Memory B cell (primary cell): Measurements from ENCODE around the gene SCUBE2.

ENCODE experiments used
- ATAC-seq: fragments of 150-1000 bp; cut with Tn5 transposase; 2 replicates; pipeline ENCODE4 v1.10.0; 2021; ENCODE audit warnings: low read depth, mild to moderate bottlenecking, moderate library complexity
- DNase-seq, 2 donors: peaks; one replicate each; pipeline ENCODE4 v3.0.0; 2022; ENCODE audit warnings: low spot score in 2 of 2
- H3K27ac Mint-ChIP-seq: one replicate; pipeline ENCODE4 v1.8.0; 2022; ENCODE audit warnings: mild to moderate bottlenecking, moderate library complexity, mixed read lengths
- H3K27me3 Mint-ChIP-seq: one replicate; pipeline ENCODE4 v1.8.0; 2022; ENCODE audit warnings: mixed read lengths
- H3K36me3 Mint-ChIP-seq: one replicate; pipeline ENCODE4 v1.8.0; 2022; ENCODE audit warnings: mild to moderate bottlenecking, mixed read lengths
- H3K4me1 Mint-ChIP-seq: one replicate; pipeline ENCODE4 v1.8.0; 2022; ENCODE audit warnings: mixed read lengths
- H3K4me3 Mint-ChIP-seq: one replicate; pipeline ENCODE4 v1.8.0; 2022; ENCODE audit warnings: mild to moderate bottlenecking, moderate library complexity, mixed read lengths
- H3K9me3 Mint-ChIP-seq: one replicate; pipeline ENCODE4 v1.8.0; 2022; ENCODE audit warnings: mixed read lengths

Gene SCUBE2

GRCh38 chr11:9074338-9075029 is 16.9 kb downstream of the SCUBE2 start:
- H3K36me3 Mint-ChIP-seq = no peaks in the 10 kb centered on the region
- H3K9me3 Mint-ChIP-seq = no peaks in the 10 kb centered on the region
- ATAC-seq (no peak), DNase-seq (no peak)
- H3K4me1 Mint-ChIP-seq = peaks cover 3% of the 10 kb centered on the region
- H3K4me3 Mint-ChIP-seq = no peak overlapping the region
- no peak overlapping the region for H3K27ac Mint-ChIP-seq
- H3K27me3 Mint-ChIP-seq = peaks cover 25% of the 10 kb centered on the region

DNA sequence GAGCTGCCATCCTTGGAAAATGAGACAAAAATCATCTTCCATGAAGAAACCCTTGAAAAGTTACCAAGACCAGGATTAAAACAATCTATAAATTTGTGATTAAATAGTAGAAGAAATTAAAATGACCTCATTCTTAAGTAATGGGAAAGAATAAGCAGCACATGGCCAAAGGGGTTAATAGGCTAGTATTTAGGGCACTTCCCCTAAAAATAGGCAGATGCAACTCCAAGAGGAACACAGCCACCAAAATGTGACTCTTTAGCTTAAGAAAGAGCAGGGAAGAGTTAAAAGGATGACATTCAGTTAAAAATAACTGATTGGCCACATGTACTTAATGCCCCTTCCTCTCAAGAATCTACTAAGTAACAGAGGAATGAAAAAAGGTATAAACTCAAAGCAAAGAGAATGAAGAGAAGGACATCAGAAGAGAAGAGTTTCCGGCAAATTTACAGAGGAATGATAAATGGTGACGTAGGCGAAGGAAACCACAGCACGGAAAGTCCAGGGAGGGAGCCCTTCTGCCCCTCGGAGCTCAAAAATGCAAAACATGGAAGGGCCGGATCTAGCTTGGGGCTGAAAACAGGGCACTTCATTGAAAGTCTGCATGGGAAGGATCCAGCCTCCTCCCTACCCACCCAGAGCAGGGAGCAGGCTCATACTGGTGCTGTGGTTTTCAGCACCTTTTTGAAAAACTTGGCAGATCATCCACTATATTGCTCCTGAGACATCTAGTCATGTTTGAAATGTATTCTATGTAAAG is 17.8 kb downstream of the SCUBE2 start:
- Mint-ChIP-seq H3K9me3 (no peaks in the 10 kb centered on the region), H3K27ac (no peak overlapping the region), H3K4me3 (no peak overlapping the region), H3K36me3 (no peaks in the 10 kb centered on the region), H3K27me3 (peaks cover 29% of the 10 kb centered on the region), H3K4me1 (peaks cover 3% of the 10 kb centered on the region)
- no peak for DNase-seq
- ATAC-seq = no peak

- Mint-ChIP-seq H3K4me1 (peaks cover 3% of the 10 kb centered on the region), H3K27ac (no peak overlapping the region), H3K27me3 (peaks cover 29% of the 10 kb centered on the region), H3K4me3 (no peak overlapping the region), H3K9me3 (no peaks in the 10 kb centered on the region), H3K36me3 (no peaks in the 10 kb centered on the region)
- DNase-seq (no peak), ATAC-seq (no peak)
Observed at GRCh38 chr11:9072626-9073176, 18.7 kb downstream of the SCUBE2 start.

- Mint-ChIP-seq H3K36me3 (no peaks in the 10 kb centered on the region), H3K27me3 (peaks cover 29% of the 10 kb centered on the region), H3K4me3 (no peak overlapping the region), H3K9me3 (no peaks in the 10 kb centered on the region), H3K27ac (no peak overlapping the region), H3K4me1 (peaks cover 3% of the 10 kb centered on the region)
- DNase-seq (no peak), ATAC-seq (no peak)
Observed at GRCh38 chr11:9071692-9072091, 19.7 kb downstream of the SCUBE2 start.

DNA sequence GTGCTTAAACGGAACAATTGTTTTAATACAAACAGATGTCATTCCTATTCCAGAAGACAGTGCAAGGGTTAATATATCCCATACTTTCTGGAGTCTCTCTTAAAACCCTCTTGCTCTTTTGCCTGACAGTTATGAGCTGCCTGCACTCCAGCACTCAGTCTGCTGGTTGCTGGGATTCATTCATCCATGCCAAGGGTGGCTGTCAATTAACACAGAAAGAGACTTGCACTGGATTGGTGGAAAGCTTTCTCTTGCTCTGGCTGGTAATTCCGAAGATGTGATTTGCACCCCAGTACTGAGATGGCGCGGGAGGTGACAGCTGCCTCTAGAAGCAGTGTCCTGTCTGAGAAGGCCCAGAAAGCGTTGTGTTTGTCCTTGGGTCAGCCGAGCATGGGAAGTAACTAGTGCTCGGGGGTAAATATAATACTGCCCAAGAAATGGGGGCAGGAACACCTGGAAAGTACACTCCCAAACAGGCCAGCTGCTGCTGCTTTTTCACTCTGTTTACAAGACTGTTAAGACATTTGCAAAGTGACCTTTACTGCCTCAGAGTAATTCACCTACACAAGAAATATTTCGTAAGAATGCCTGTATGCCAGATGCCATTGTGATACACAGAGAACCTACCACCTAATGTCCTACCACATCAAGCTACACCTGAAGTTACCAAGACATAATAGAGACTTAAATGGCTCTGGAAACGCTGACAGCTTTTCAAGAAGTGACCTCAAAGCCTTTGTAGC is 20.5 kb downstream of the SCUBE2 start:
- Mint-ChIP-seq H3K27me3 (peaks cover 28% of the 10 kb centered on the region), H3K36me3 (no peaks in the 10 kb centered on the region)

DNA sequence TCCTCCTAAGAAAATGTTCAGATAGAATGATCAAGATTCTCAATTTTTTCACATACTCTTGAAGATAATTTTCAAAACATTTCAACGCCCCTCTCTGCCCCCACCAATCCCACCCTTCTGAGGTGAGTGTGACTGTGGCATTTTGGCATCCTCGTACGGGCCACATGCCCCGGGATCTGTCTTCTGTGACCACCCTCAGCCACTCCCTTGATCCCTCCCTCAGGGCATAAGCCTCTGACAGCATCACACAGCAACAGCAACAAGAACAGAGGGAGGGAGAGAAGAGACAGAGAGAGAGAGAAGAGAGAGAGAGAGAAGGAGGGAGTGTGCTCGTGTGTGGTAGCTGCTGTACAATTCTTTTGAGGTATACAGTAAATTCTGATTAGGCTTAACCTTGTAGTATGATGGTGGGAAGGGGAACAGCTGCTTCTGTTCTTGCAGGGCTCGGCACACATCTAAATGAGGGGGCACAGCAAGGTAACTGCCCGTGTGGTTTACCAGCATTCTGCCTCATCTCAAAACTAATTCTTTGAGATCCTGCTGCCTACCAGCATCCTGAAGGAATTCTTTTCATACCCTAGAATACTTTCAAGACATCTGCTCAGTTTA is 21.4 kb downstream of the SCUBE2 start:
- Mint-ChIP-seq H3K36me3 (no peaks in the 10 kb centered on the region), H3K4me3 (no peak overlapping the region), H3K4me1 (peaks cover 3% of the 10 kb centered on the region), H3K27ac (no peak overlapping the region), H3K9me3 (no peaks in the 10 kb centered on the region), H3K27me3 (peaks cover 20% of the 10 kb centered on the region)
- no peak for ATAC-seq
- no peak for DNase-seq

More for the DNA sequence above, 20.5 kb downstream of the SCUBE2 start:
- H3K4me1 Mint-ChIP-seq = peaks cover 3% of the 10 kb centered on the region
- no peaks in the 10 kb centered on the region for H3K9me3 Mint-ChIP-seq
- ATAC-seq (no peak), DNase-seq (no peak)
- H3K4me3 Mint-ChIP-seq = no peak overlapping the region
- no peak overlapping the region for H3K27ac Mint-ChIP-seq

GRCh38 chr11:9069256-9069655 is 22.1 kb downstream of the SCUBE2 start:
- Mint-ChIP-seq H3K27ac (no peak overlapping the region), H3K36me3 (no peaks in the 10 kb centered on the region), H3K4me3 (no peak overlapping the region), H3K9me3 (no peaks in the 10 kb centered on the region), H3K4me1 (peaks cover 3% of the 10 kb centered on the region), H3K27me3 (peaks cover 20% of the 10 kb centered on the region)
- DNase-seq (no peak), ATAC-seq (no peak)

DNA sequence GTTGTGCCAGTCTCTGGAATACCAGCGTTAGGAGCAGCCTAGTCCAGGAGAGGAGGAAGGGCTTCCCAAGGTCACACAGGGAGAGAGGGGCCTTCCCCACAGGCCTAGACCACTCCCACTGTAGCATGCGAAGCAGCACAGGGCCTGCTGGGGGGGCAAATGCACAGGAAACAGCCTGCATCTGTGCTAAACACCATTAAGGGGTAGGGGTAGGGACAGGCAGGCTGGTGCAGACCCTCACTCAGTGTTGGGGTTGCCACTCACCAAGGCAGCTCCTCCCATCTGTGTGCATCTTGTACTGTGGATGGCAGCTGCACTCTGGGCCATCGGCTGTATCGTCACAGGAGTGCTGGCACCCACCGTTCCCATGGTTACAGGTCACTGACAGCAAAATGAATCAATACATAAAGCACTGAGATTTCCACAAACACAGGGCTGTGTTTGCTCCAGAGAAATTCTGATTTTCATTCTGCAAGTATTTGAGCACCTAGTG is 24.9 kb downstream of the SCUBE2 start:
- peaks cover 3% of the 10 kb centered on the region for H3K4me1 Mint-ChIP-seq
- peaks cover 12% of the 10 kb centered on the region for H3K27me3 Mint-ChIP-seq
- no peak overlapping the region for H3K4me3 Mint-ChIP-seq
- H3K9me3 Mint-ChIP-seq = no peaks in the 10 kb centered on the region
- no peak overlapping the region for H3K27ac Mint-ChIP-seq
- H3K36me3 Mint-ChIP-seq = no peaks in the 10 kb centered on the region
- DNase-seq (no peak), ATAC-seq (no peak)

DNA sequence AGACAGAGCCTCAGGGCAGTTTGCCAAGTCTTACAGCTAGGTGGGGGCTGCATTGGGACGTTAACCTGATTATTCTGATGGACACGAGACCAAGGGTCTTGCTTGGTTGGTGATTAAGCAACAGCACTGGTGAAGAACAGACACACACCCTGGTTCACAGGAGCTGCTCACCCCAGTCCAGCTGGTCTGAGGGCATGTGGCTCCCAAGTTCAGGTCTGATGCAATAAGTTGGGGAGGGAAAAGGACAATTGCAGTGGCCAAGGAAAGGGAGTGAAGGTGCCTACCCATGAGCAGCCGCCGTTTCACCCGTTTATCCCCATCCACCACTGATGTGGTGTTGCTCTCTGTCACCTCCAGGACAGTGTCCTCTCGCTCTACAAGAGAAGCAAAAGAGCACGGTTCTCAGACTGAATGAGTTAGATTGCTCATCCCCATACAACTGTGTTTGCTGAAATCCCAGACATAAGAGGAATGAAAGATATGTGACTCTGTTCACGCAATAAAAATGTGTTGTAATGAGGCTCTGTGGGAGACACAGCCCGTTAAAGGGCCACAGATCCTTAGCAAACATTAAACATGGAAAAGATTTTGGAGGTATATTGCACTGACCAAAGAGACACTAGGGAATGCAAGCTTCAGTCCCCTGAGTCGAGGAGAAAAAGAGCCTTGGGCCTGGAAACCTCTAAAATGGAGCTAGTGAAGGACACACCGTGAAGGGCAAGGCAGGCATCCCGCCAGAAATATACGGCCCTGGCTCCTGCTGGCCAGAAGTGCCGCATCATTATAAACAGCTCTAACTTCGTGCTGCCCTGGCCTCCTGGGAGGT is 25.6 kb downstream of the SCUBE2 start:
- H3K4me1 Mint-ChIP-seq = peaks cover 3% of the 10 kb centered on the region
- H3K4me3 Mint-ChIP-seq = no peak overlapping the region
- peaks cover 11% of the 10 kb centered on the region for H3K27me3 Mint-ChIP-seq
- H3K27ac Mint-ChIP-seq = no peak overlapping the region
- no peak for ATAC-seq
- no peaks in the 10 kb centered on the region for H3K9me3 Mint-ChIP-seq
- no peaks in the 10 kb centered on the region for H3K36me3 Mint-ChIP-seq
- no peak for DNase-seq

- no peak for DNase-seq
- H3K27ac Mint-ChIP-seq = no peak overlapping the region
Observed at GRCh38 chr11:9061807-9062206, 29.6 kb downstream of the SCUBE2 start.

DNA sequence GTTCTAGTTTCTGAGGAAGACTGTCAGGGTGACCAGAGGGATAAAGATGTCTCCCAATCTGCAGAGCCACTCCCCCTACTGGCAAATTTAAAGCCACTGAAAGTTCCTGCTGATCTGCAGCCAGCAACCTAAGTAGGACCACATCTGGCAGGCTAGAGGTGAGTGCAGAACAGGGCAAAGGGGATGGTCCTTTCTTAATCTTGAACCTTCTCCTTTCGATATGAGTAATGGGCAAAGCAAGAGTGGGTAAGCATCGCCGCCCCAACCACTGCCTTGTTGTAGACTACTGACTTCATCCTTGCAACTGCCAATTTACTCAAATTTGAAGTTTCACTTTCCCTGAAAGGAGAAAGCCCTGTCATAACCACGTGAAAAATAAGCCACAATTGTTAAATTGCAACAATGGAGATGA is 30.7 kb downstream of the SCUBE2 start:
- H3K4me1 Mint-ChIP-seq = peaks cover 3% of the 10 kb centered on the region
- H3K36me3 Mint-ChIP-seq = no peaks in the 10 kb centered on the region
- DNase-seq = no peak
- no peaks in the 10 kb centered on the region for H3K9me3 Mint-ChIP-seq
- peaks cover 9% of the 10 kb centered on the region for H3K27me3 Mint-ChIP-seq
- no peak overlapping the region for H3K27ac Mint-ChIP-seq
- H3K4me3 Mint-ChIP-seq = no peak overlapping the region
- peak; percentile 54 for ATAC-seq

More at GRCh38 chr11:9061807-9062206, 29.6 kb downstream of the SCUBE2 start:
- no peaks in the 10 kb centered on the region for H3K36me3 Mint-ChIP-seq
- peaks cover 3% of the 10 kb centered on the region for H3K4me1 Mint-ChIP-seq
- H3K4me3 Mint-ChIP-seq = no peak overlapping the region
- peaks cover 7% of the 10 kb centered on the region for H3K27me3 Mint-ChIP-seq
- ATAC-seq = no peak
- H3K9me3 Mint-ChIP-seq = no peaks in the 10 kb centered on the region

DNA sequence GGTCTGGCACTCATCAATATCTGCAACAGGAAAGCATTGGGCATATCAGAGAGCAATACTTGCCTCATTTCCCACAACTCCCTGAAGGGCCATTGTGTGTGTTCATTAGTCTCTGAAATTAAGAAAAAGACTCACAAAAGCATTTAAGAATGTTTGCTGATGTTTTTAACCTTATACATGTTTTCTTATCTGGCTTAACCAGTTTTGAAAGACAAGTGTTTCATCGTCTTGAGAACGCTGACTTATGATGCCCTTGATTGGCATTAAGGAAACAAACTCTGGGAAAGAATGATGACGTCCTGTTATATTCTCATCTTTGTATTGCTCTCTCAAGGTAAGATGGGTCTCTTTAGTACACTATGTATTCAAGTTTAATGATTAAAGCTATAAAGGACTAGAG is 32.0 kb downstream of the SCUBE2 start:
- H3K27me3 Mint-ChIP-seq = peaks cover 9% of the 10 kb centered on the region
- H3K36me3 Mint-ChIP-seq = no peaks in the 10 kb centered on the region
- H3K4me3 Mint-ChIP-seq = no peak overlapping the region
- peaks cover 3% of the 10 kb centered on the region for H3K4me1 Mint-ChIP-seq
- ATAC-seq (no peak), DNase-seq (no peak)
- H3K27ac Mint-ChIP-seq = no peak overlapping the region
- H3K9me3 Mint-ChIP-seq = no peaks in the 10 kb centered on the region

DNA sequence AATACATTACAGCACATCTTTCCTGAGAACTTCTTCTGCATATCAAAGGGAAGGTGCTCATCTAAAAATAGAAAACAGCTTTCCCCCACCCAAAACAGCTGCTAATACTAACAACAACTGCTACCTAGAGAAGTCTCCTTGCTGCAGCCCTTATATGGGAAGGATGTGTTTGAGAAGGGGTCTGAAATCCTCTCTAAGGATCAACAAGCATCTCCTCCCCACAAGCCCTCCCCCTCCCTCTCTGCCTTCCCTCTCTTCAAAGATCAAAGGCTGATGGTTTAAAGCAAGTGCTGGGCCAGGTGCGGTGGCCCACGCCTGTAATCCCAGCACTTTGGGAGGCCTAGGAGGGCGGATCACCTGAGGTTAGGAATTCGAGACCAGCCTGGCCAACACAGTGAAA is 33.5 kb downstream of the SCUBE2 start:
- Mint-ChIP-seq H3K36me3 (no peaks in the 10 kb centered on the region), H3K27me3 (peaks cover 9% of the 10 kb centered on the region), H3K4me3 (no peak overlapping the region), H3K4me1 (peaks cover 3% of the 10 kb centered on the region), H3K27ac (no peak overlapping the region), H3K9me3 (no peaks in the 10 kb centered on the region)
- no peak for DNase-seq
- ATAC-seq = no peak
